ENCODE results near the gene BEX2.
"Not testable (repeated sequence)": the region's sequence is repeated elsewhere in the genome, so short reads cannot be mapped to it uniquely, and the experiment has no call there.

The BEX2 gene

GRCh38 chrX:103311399-103311780 is 600 bp upstream of the BEX2 start:
- POLR2A ChIA-PET, result no interaction called here
- no peak for DNase-seq (ENCODE audit: extremely low spot score)
- CTCF ChIA-PET, result no interaction called here
- TF ChIP-seq CTCF (IDR thresholded peaks at IDR 0.05; ENCODE audit: control extremely low read depth, extremely low read depth, low read depth, missing control alignments), result no peak

DNA sequence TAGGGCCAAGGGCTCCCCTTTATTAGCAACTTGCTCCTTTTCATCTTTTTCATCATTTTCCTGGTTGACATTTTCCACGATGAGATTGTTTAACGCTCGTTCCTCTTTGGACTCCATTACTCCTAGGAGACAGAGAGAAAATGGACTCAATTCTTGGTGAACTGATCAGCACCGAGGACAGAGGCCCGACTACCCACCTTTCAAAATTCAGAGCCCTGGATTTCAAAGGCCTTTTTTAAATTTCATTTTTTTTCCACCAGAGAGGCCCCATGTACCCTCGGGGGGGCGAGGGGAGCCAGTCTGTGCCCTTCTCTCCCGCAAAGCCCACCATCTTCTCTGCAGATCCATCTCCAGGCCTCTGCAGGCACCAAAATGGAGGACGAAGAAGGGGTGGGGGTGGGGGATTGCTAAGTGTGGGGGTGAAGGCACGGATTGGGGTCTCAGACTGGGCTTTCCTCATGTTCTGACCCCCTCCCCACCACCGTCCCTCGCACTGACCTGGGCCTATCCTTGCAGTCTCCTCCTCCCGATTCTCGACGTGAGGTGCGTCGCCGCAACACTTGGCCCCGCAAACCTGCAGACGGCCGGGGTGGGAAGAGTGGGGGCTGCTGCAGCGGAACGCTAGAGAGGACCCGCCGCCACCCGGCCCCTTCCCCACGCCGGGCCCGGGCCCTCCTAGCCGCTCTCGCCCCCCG is 783 bp downstream of the BEX2 start:
- ChIA-PET CTCF (no interaction called here), POLR2A (no interaction called here)
- no peak for DNase-seq (ENCODE audit: extremely low spot score)
- TF ChIP-seq CTCF (IDR thresholded peaks at IDR 0.05; ENCODE audit: control extremely low read depth, extremely low read depth, low read depth, missing control alignments), result no peak

DNA sequence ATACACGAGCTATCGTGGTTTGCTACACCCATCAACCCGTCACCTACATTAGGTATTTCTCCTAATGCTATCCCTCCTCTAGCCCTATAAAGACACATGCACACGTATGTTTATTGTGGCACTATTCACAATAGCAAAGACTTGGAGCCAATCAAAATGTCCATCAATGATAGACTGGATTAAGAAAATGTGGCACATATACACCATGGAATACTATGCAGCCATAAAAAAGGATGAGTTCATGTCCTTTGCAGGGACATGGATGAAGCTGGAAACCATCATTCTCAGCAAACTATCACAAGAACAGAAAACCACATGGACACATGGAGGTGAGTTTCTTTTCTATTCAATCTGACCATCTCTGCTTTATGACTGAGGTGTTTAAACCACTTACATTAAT is 5.1 kb downstream of the BEX2 start:
- CTCF ChIA-PET; DNase-seq (ENCODE audit: extremely low spot score); POLR2A ChIA-PET: not testable (repeated sequence)

- DNase-seq (ENCODE audit: extremely low spot score), result no peak
- TF ChIP-seq CTCF (IDR thresholded peaks at IDR 0.05; ENCODE audit: control extremely low read depth, extremely low read depth, low read depth, missing control alignments), result no peak
- ChIA-PET CTCF (no interaction called here), POLR2A (no interaction called here)
These were observed 6.1 kb downstream of the BEX2 start for GRCh38 chrX:103304705-103305104.

GRCh38 chrX:103293118-103293517 is 17.7 kb downstream of the BEX2 start:
- ChIA-PET CTCF (no interaction called here), POLR2A (no interaction called here)
- no peak for DNase-seq (ENCODE audit: extremely low spot score)
- TF ChIP-seq CTCF (IDR thresholded peaks at IDR 0.05; ENCODE audit: control extremely low read depth, extremely low read depth, low read depth, missing control alignments), result no peak

- TF ChIP-seq CTCF (IDR thresholded peaks at IDR 0.05; ENCODE audit: control extremely low read depth, extremely low read depth, low read depth, missing control alignments), result no peak
- ChIA-PET POLR2A (no interaction called here), CTCF (no interaction called here)
- DNase-seq (ENCODE audit: extremely low spot score), result no peak
These were observed 31.2 kb downstream of the BEX2 start for GRCh38 chrX:103279624-103280023.

DNA sequence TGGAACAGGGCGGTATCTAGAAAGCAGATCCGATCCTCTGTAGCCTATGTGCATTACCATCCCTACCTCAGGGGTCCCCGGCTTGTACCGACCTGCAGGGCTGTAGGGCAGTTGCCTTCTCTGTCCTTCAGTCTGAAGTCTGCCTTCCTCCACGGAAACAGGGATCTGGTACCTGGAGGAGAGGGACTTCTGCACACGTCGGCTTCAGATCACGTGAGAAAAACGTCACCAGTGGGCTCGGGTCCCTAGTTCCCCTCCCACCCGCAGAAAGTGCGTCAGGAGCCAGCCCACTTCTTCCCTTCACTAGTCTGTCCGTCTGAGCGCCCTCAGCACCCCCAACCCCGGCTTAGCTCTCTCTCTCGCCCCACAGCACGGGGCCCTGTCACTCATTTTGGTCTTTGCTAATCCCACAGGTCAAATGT is 34.2 kb downstream of the BEX2 start, which contains the start of gene TCEAL5:
Gene TCEAL5 (minus strand): TSS at position 170 of the 422 bp plus-strand sequence. CDS start 2,187 bp downstream, outside the sequence.
- CTCF ChIA-PET, result no interaction called here
- POLR2A ChIA-PET, result no interaction called here
- DNase-seq (ENCODE audit: extremely low spot score), result no peak
- TF ChIP-seq CTCF (IDR thresholded peaks at IDR 0.05; ENCODE audit: control extremely low read depth, extremely low read depth, low read depth, missing control alignments), result no peak
